Calu3 (cell line): ENCODE results near the gene DMKN. TPM values are rescaled to one million over a fixed set of nuclear protein-coding genes. Genes with fewer than 3 reads are reported as not detected.

Experiments
- BruUV-seq: library from RNA; stranded (reverse); fragments of 400-500 nt; replicated peaks from 2 replicates; lab custom pipeline; 2021; lab: Mats Ljungman, UMichigan
- CTCF ChIA-PET: fragments of 300-600 bp; sonication (Branson Sonifier 250); formaldehyde crosslinking; loops from one replicate; lab custom pipeline; 2022; ENCODE audit warnings: antibody characterized with exemption; lab: Charles Lee
- DNase-seq: peaks from one replicate; pipeline ENCODE4 v3.0.0; 2022
- H3K27ac Mint-ChIP-seq: one replicate; pipeline ENCODE4 v1.8.0; 2022; ENCODE audit warnings: mixed read lengths; ENCODE audit not compliant: unreplicated experiment
- H3K27me3 Mint-ChIP-seq: one replicate; pipeline ENCODE4 v1.8.0; 2022; ENCODE audit warnings: mixed read lengths; ENCODE audit not compliant: unreplicated experiment
- H3K36me3 Mint-ChIP-seq: one replicate; pipeline ENCODE4 v1.8.0; 2022; ENCODE audit warnings: mild to moderate bottlenecking, moderate library complexity, mixed read lengths; ENCODE audit not compliant: insufficient read depth, unreplicated experiment
- H3K4me1 Mint-ChIP-seq: one replicate; pipeline ENCODE4 v1.8.0; 2022; ENCODE audit warnings: mild to moderate bottlenecking, low read depth, mixed read lengths; ENCODE audit not compliant: unreplicated experiment
- H3K4me3 Mint-ChIP-seq: one replicate; pipeline ENCODE4 v1.8.0; 2022; ENCODE audit warnings: mild to moderate bottlenecking, low read depth, moderate library complexity, mixed read lengths; ENCODE audit not compliant: unreplicated experiment
- H3K9me3 Mint-ChIP-seq: one replicate; pipeline ENCODE4 v1.8.0; 2022; ENCODE audit warnings: low read depth, mixed read lengths; ENCODE audit not compliant: unreplicated experiment
- CTCF ChIP-seq: fragments of 200-600 bp; IDR thresholded peaks from one replicate; pipeline ENCODE4 v1.8.0; 2022; ENCODE audit warnings: antibody characterized with exemption; ENCODE audit not compliant: unreplicated experiment
- intact Hi-C: fragments of 100-400 bp; cut with micrococcal nuclease; formaldehyde crosslinking; loops from one replicate; pipeline ENCODE4 v1.10.0; 2022; ENCODE audit not compliant: unreplicated experiment
- total RNA-seq: library from RNA; stranded (reverse); gene quantifications from 2 replicates; pipeline ENCODE4 v1.2.3, GENCODE V29; 2022

The DMKN gene
- total RNA-seq, 1 experiment from 2014 or later: 224 TPM

- intact Hi-C loops: no loop called here
- DNase-seq: no peak
- TF ChIP-seq CTCF: no peak
- CTCF ChIA-PET: no interaction called here
- Mint-ChIP-seq H3K4me3 (no peak overlapping the region), H3K27ac (no peak overlapping the region), H3K4me1 (no peaks in the 10 kb centered on the region), H3K36me3 (peaks cover 21% of the 10 kb centered on the region), H3K9me3 (no peaks in the 10 kb centered on the region), H3K27me3 (peaks cover 11% of the 10 kb centered on the region)
- no TSS peak for BruUV-seq
Observed at GRCh38 chr19:35539314-35539713, 25.9 kb upstream of the DMKN start.

GRCh38 chr19:35534803-35535480 is 21.5 kb upstream of the DMKN start:
- H3K9me3 Mint-ChIP-seq: no peaks in the 10 kb centered on the region
- intact Hi-C loops: no loop called here
- TF ChIP-seq CTCF: no peak
- no peak for DNase-seq
- H3K4me3 Mint-ChIP-seq: no peak overlapping the region
- no peak overlapping the region for H3K27ac Mint-ChIP-seq
- no peaks in the 10 kb centered on the region for H3K4me1 Mint-ChIP-seq
- peaks cover 6% of the 10 kb centered on the region for H3K36me3 Mint-ChIP-seq
- no TSS peak for BruUV-seq
- H3K27me3 Mint-ChIP-seq: peaks cover 52% of the 10 kb centered on the region
- CTCF ChIA-PET: interaction anchor here (0.6 to 1.0 kb wide), 3 partner anchors 9 to 432 kb away, joined by 3 to 5 read pairs (median 5); partner anchors contain the start of gene DMKN

- intact Hi-C loops: no loop called here
- H3K4me1 Mint-ChIP-seq: no peaks in the 10 kb centered on the region
- no peak for TF ChIP-seq CTCF
Observed at GRCh38 chr19:35533822-35534392, 20.5 kb upstream of the DMKN start.

GRCh38 chr19:35533201-35533821 is 19.9 kb upstream of the DMKN start, which contains the start of gene GAPDHS:
TSS of gene GAPDHS (plus strand) at chr19:35533456. CDS start at chr19:35533528, 72 bp downstream.
- no peak within 1 kb of the TSS for H3K4me3 Mint-ChIP-seq
- no peak within 1 kb of the TSS for H3K27ac Mint-ChIP-seq
- H3K36me3 Mint-ChIP-seq: peaks cover 6% of the 10 kb centered on the region
- no peak for TF ChIP-seq CTCF
- BruUV-seq: no TSS peak
- CTCF ChIA-PET: no interaction called here
- H3K4me1 Mint-ChIP-seq: no peaks in the 10 kb centered on the region
- intact Hi-C loops: no loop called here
- no peak for DNase-seq
- no peaks in the 10 kb centered on the region for H3K9me3 Mint-ChIP-seq
- H3K27me3 Mint-ChIP-seq: peaks cover 69% of the 10 kb centered on the region

More at GRCh38 chr19:35533822-35534392, 20.5 kb upstream of the DMKN start:
- Mint-ChIP-seq H3K36me3 (peaks cover 6% of the 10 kb centered on the region), H3K27me3 (peaks cover 63% of the 10 kb centered on the region), H3K27ac (no peak overlapping the region), H3K4me3 (no peak overlapping the region), H3K9me3 (no peaks in the 10 kb centered on the region)
- CTCF ChIA-PET: no interaction called here
- no TSS peak for BruUV-seq
- DNase-seq: peak; percentile 50
